ENCODE data around the gene AHSA1. TPM values are rescaled to one million over a fixed set of nuclear protein-coding genes. Genes with fewer than 3 reads are reported as not detected.

The AHSA1 gene
- total RNA-seq, 1 donor from 2014 or later = 92.4 TPM

- H3K9ac ChIP-seq (ENCODE audit: low read depth in 1 of 3, low read length in 3 of 3) = no peak overlapping the region
- H3K4me1 ChIP-seq (ENCODE audit: control insufficient read depth in 3 of 3, insufficient read depth in 3 of 3, low read length in 3 of 3) = no peaks in the 10 kb centered on the region
- peaks cover under 1 to 12% (median 2%) of the 10 kb centered on the region in 3 donors for H3K27me3 ChIP-seq (ENCODE audit: control insufficient read depth in 3 of 3, insufficient read depth in 3 of 3, low read length in 3 of 3)
- peaks cover 38 to 43% (median 42%) of the 10 kb centered on the region in 3 donors for H3K36me3 ChIP-seq (ENCODE audit: control insufficient read depth in 3 of 3, insufficient read depth in 3 of 3, low read length in 3 of 3)
- H3K9me3 ChIP-seq (ENCODE audit: control insufficient read depth in 3 of 3, low read length in 3 of 3) = no peaks in the 10 kb centered on the region
- no peak overlapping the region for H3K27ac ChIP-seq (ENCODE audit: low read depth, low read length)
- H3K4me3 ChIP-seq (ENCODE audit: low read length in 3 of 3) = no peak overlapping the region
Measured at GRCh38 chr14:77469539-77469938, 11.6 kb downstream of the AHSA1 start.

GRCh38 chr14:77470224-77470870, 12.5 kb downstream of the AHSA1 start:
- Histone ChIP-seq H3K27me3 (ENCODE audit: control insufficient read depth in 3 of 3, insufficient read depth in 3 of 3, low read length in 3 of 3) (peaks cover 4 to 12% (median 5%) of the 10 kb centered on the region in 3 donors), H3K36me3 (ENCODE audit: control insufficient read depth in 3 of 3, insufficient read depth in 3 of 3, low read length in 3 of 3) (peaks cover 32 to 35% (median 34%) of the 10 kb centered on the region in 3 donors), H3K4me3 (ENCODE audit: low read length in 3 of 3) (no peak overlapping the region), H3K4me1 (ENCODE audit: control insufficient read depth in 3 of 3, insufficient read depth in 3 of 3, low read length in 3 of 3) (no peaks in the 10 kb centered on the region), H3K9ac (ENCODE audit: low read depth in 1 of 3, low read length in 3 of 3) (no peak overlapping the region), H3K9me3 (ENCODE audit: control insufficient read depth in 3 of 3, low read length in 3 of 3) (no peaks in the 10 kb centered on the region), H3K27ac (ENCODE audit: low read depth, low read length) (no peak overlapping the region)

- peaks cover 4 to 12% (median 7%) of the 10 kb centered on the region in 3 donors for H3K27me3 ChIP-seq (ENCODE audit: control insufficient read depth in 3 of 3, insufficient read depth in 3 of 3, low read length in 3 of 3)
- H3K9me3 ChIP-seq (ENCODE audit: control insufficient read depth in 3 of 3, low read length in 3 of 3) = no peaks in the 10 kb centered on the region
- H3K9ac ChIP-seq (ENCODE audit: low read depth in 1 of 3, low read length in 3 of 3) = no peak overlapping the region
- no peak overlapping the region for H3K27ac ChIP-seq (ENCODE audit: low read depth, low read length)
- peaks cover 7 to 9% (median 8%) of the 10 kb centered on the region in 3 donors for H3K36me3 ChIP-seq (ENCODE audit: control insufficient read depth in 3 of 3, insufficient read depth in 3 of 3, low read length in 3 of 3)
- H3K4me1 ChIP-seq (ENCODE audit: control insufficient read depth in 3 of 3, insufficient read depth in 3 of 3, low read length in 3 of 3) = no peaks in the 10 kb centered on the region
- H3K4me3 ChIP-seq (ENCODE audit: low read length in 3 of 3) = no peak overlapping the region
Measured at GRCh38 chr14:77473921-77474320, 16.0 kb downstream of the AHSA1 start.

GRCh38 chr14:77474479-77475177, 16.7 kb downstream of the AHSA1 start:
- H3K27ac ChIP-seq (ENCODE audit: low read depth, low read length) = no peak overlapping the region
- H3K9me3 ChIP-seq (ENCODE audit: control insufficient read depth in 3 of 3, low read length in 3 of 3) = no peaks in the 10 kb centered on the region
- H3K4me1 ChIP-seq (ENCODE audit: control insufficient read depth in 3 of 3, insufficient read depth in 3 of 3, low read length in 3 of 3) = no peaks in the 10 kb centered on the region
- H3K9ac ChIP-seq (ENCODE audit: low read depth in 1 of 3, low read length in 3 of 3) = no peak overlapping the region
- peaks cover 4 to 12% (median 7%) of the 10 kb centered on the region in 3 donors for H3K27me3 ChIP-seq (ENCODE audit: control insufficient read depth in 3 of 3, insufficient read depth in 3 of 3, low read length in 3 of 3)
- H3K36me3 ChIP-seq (ENCODE audit: control insufficient read depth in 3 of 3, insufficient read depth in 3 of 3, low read length in 3 of 3) = peaks cover under 1 to 2% (median under 1%) of the 10 kb centered on the region in 3 donors
- H3K4me3 ChIP-seq (ENCODE audit: low read length in 3 of 3) = no peak overlapping the region

- Histone ChIP-seq H3K9me3 (ENCODE audit: control insufficient read depth in 3 of 3, low read length in 3 of 3) (no peaks in the 10 kb centered on the region), H3K9ac (ENCODE audit: low read depth in 1 of 3, low read length in 3 of 3) (no peak overlapping the region), H3K4me1 (ENCODE audit: control insufficient read depth in 3 of 3, insufficient read depth in 3 of 3, low read length in 3 of 3) (no peaks in the 10 kb centered on the region), H3K27ac (ENCODE audit: low read depth, low read length) (no peak overlapping the region), H3K4me3 (ENCODE audit: low read length in 3 of 3) (no peak overlapping the region), H3K36me3 (ENCODE audit: control insufficient read depth in 3 of 3, insufficient read depth in 3 of 3, low read length in 3 of 3) (no peaks in the 10 kb centered on the region), H3K27me3 (ENCODE audit: control insufficient read depth in 3 of 3, insufficient read depth in 3 of 3, low read length in 3 of 3) (peaks cover 4 to 12% (median 7%) of the 10 kb centered on the region in 3 donors)
Measured at GRCh38 chr14:77475432-77476115, 17.7 kb downstream of the AHSA1 start.

- no peaks in the 10 kb centered on the region for H3K4me1 ChIP-seq (ENCODE audit: control insufficient read depth in 3 of 3, insufficient read depth in 3 of 3, low read length in 3 of 3)
- H3K4me3 ChIP-seq (ENCODE audit: low read length in 3 of 3) = no peak overlapping the region
- peaks cover 4 to 7% (median 7%) of the 10 kb centered on the region in 3 donors for H3K27me3 ChIP-seq (ENCODE audit: control insufficient read depth in 3 of 3, insufficient read depth in 3 of 3, low read length in 3 of 3)
- no peaks in the 10 kb centered on the region for H3K9me3 ChIP-seq (ENCODE audit: control insufficient read depth in 3 of 3, low read length in 3 of 3)
- no peak overlapping the region for H3K27ac ChIP-seq (ENCODE audit: low read depth, low read length)
- H3K36me3 ChIP-seq (ENCODE audit: control insufficient read depth in 3 of 3, insufficient read depth in 3 of 3, low read length in 3 of 3) = no peaks in the 10 kb centered on the region
- H3K9ac ChIP-seq (ENCODE audit: low read depth in 1 of 3, low read length in 3 of 3) = no peak overlapping the region
Measured at GRCh38 chr14:77478029-77478428, 20.1 kb downstream of the AHSA1 start.

- no peaks in the 10 kb centered on the region for H3K36me3 ChIP-seq (ENCODE audit: control insufficient read depth in 3 of 3, insufficient read depth in 3 of 3, low read length in 3 of 3)
- peaks cover 3 to 7% (median 4%) of the 10 kb centered on the region in 3 donors for H3K27me3 ChIP-seq (ENCODE audit: control insufficient read depth in 3 of 3, insufficient read depth in 3 of 3, low read length in 3 of 3)
- no peak overlapping the region for H3K9ac ChIP-seq (ENCODE audit: low read depth in 1 of 3, low read length in 3 of 3)
- H3K4me1 ChIP-seq (ENCODE audit: control insufficient read depth in 3 of 3, insufficient read depth in 3 of 3, low read length in 3 of 3) = no peaks in the 10 kb centered on the region
- H3K27ac ChIP-seq (ENCODE audit: low read depth, low read length) = no peak overlapping the region
- no peaks in the 10 kb centered on the region for H3K9me3 ChIP-seq (ENCODE audit: control insufficient read depth in 3 of 3, low read length in 3 of 3)
- no peak overlapping the region for H3K4me3 ChIP-seq (ENCODE audit: low read length in 3 of 3)
Measured at GRCh38 chr14:77478796-77479195, 20.9 kb downstream of the AHSA1 start.

- no peak overlapping the region for H3K27ac ChIP-seq (ENCODE audit: low read depth, low read length)
- no peaks in the 10 kb centered on the region for H3K27me3 ChIP-seq (ENCODE audit: control insufficient read depth in 3 of 3, insufficient read depth in 3 of 3, low read length in 3 of 3)
- H3K36me3 ChIP-seq (ENCODE audit: control insufficient read depth in 3 of 3, insufficient read depth in 3 of 3, low read length in 3 of 3) = no peaks in the 10 kb centered on the region
- no peaks in the 10 kb centered on the region for H3K9me3 ChIP-seq (ENCODE audit: control insufficient read depth in 3 of 3, low read length in 3 of 3)
- H3K4me3 ChIP-seq (ENCODE audit: low read length in 3 of 3) = no peak overlapping the region
- no peak overlapping the region for H3K9ac ChIP-seq (ENCODE audit: low read depth in 1 of 3, low read length in 3 of 3)
- no peaks in the 10 kb centered on the region for H3K4me1 ChIP-seq (ENCODE audit: control insufficient read depth in 3 of 3, insufficient read depth in 3 of 3, low read length in 3 of 3)
Measured at GRCh38 chr14:77482422-77482821, 24.5 kb downstream of the AHSA1 start.

- Histone ChIP-seq H3K9me3 (ENCODE audit: control insufficient read depth in 3 of 3, low read length in 3 of 3) (no peaks in the 10 kb centered on the region), H3K4me3 (ENCODE audit: low read length in 3 of 3) (no peak overlapping the region), H3K36me3 (ENCODE audit: control insufficient read depth in 3 of 3, insufficient read depth in 3 of 3, low read length in 3 of 3) (no peaks in the 10 kb centered on the region), H3K27me3 (ENCODE audit: control insufficient read depth in 3 of 3, insufficient read depth in 3 of 3, low read length in 3 of 3) (no peaks in the 10 kb centered on the region), H3K9ac (ENCODE audit: low read depth in 1 of 3, low read length in 3 of 3) (no peak overlapping the region), H3K27ac (ENCODE audit: low read depth, low read length) (no peak overlapping the region), H3K4me1 (ENCODE audit: control insufficient read depth in 3 of 3, insufficient read depth in 3 of 3, low read length in 3 of 3) (no peaks in the 10 kb centered on the region)
Measured at GRCh38 chr14:77485256-77485655, 27.4 kb downstream of the AHSA1 start.
